HL-60 (cell line): ENCODE data around the gene DNAH8.

Experiments
- DNase-seq, 2 experiments: peaks; one replicate each; pipeline ENCODE4 v3.0.0-alpha.2; 2010 to 2020; ENCODE audit warnings: low read depth in 1 of 2, low spot score in 1 of 2
- H3K27ac ChIP-seq: fragments of 250-450 bp; sonication (Bioruptor Pico); replicated peaks from 2 replicates; pipeline ENCODE4 v1.5.1; 2020; ENCODE audit warnings: mild to moderate bottlenecking, moderate library complexity
- H3K27me3 ChIP-seq: fragments of 250-450 bp; sonication (Bioruptor Pico); 2 replicates; pipeline ENCODE4 v1.5.1; 2021; ENCODE audit warnings: mild to moderate bottlenecking, moderate library complexity; ENCODE audit not compliant: insufficient read depth, poor library complexity, severe bottlenecking
- H3K4me3 ChIP-seq: replicated peaks from 2 replicates; pipeline ENCODE4 v1.5.1; 2011; ENCODE audit warnings: mild to moderate bottlenecking, control low read depth, low read length; ENCODE audit not compliant: insufficient read depth
- GABPA ChIP-seq: IDR thresholded peaks from 2 replicates; pipeline ENCODE4 v1.6.1; 2012; ENCODE audit warnings: low read depth
- POLR2AphosphoS5 ChIP-seq: IDR thresholded peaks from 2 replicates; pipeline ENCODE4 v1.6.1; 2012; ENCODE audit warnings: low read depth
- SPI1 ChIP-seq: IDR thresholded peaks from 2 replicates; pipeline ENCODE4 v1.6.1; 2012; ENCODE audit warnings: low read depth, mild to moderate bottlenecking, borderline replicate concordance
- TF ChIP-seq, protein P1 (sequence below): IDR thresholded peaks from 2 replicates; pipeline ENCODE4 v1.6.1; 2012; ENCODE audit warnings: low read depth; ENCODE audit not compliant: insufficient replicate concordance
- TF ChIP-seq, protein P2 (sequence below): IDR thresholded peaks from one replicate; pipeline ENCODE4 v1.5.1; 2011; ENCODE audit warnings: low read length, control low read depth, inconsistent platforms; ENCODE audit not compliant: insufficient read depth

The DNAH8 gene

DNA sequence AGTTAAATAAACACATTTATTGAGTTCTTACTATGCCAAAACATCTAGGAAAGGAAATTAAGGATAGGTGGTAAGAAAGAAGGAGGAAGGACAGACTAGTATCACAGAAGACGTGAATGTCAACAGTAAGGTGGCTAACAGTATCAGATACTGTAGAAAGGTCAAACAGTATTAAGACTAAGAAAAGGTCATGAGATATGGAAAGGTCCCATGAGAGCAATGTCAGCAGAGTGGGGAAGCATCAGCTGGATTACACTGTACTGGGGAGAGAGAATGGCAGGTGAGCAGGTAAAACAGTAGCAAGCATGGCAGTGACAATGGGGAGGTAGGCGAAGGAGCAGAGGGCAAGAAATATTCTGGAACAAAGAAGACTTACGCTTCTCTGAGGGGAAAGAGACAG is 30.2 kb upstream of the DNAH8 start:
- H3K4me3 ChIP-seq, result no peak overlapping the region
- no peak for DNase-seq
- no peak for TF ChIP-seq SPI1
- no peak for TF ChIP-seq GABPA
- no peak for TF ChIP-seq POLR2AphosphoS5
- TF ChIP-seq, protein P1, sequence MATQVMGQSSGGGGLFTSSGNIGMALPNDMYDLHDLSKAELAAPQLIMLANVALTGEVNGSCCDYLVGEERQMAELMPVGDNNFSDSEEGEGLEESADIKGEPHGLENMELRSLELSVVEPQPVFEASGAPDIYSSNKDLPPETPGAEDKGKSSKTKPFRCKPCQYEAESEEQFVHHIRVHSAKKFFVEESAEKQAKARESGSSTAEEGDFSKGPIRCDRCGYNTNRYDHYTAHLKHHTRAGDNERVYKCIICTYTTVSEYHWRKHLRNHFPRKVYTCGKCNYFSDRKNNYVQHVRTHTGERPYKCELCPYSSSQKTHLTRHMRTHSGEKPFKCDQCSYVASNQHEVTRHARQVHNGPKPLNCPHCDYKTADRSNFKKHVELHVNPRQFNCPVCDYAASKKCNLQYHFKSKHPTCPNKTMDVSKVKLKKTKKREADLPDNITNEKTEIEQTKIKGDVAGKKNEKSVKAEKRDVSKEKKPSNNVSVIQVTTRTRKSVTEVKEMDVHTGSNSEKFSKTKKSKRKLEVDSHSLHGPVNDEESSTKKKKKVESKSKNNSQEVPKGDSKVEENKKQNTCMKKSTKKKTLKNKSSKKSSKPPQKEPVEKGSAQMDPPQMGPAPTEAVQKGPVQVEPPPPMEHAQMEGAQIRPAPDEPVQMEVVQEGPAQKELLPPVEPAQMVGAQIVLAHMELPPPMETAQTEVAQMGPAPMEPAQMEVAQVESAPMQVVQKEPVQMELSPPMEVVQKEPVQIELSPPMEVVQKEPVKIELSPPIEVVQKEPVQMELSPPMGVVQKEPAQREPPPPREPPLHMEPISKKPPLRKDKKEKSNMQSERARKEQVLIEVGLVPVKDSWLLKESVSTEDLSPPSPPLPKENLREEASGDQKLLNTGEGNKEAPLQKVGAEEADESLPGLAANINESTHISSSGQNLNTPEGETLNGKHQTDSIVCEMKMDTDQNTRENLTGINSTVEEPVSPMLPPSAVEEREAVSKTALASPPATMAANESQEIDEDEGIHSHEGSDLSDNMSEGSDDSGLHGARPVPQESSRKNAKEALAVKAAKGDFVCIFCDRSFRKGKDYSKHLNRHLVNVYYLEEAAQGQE, result no peak
- TF ChIP-seq, protein P2, sequence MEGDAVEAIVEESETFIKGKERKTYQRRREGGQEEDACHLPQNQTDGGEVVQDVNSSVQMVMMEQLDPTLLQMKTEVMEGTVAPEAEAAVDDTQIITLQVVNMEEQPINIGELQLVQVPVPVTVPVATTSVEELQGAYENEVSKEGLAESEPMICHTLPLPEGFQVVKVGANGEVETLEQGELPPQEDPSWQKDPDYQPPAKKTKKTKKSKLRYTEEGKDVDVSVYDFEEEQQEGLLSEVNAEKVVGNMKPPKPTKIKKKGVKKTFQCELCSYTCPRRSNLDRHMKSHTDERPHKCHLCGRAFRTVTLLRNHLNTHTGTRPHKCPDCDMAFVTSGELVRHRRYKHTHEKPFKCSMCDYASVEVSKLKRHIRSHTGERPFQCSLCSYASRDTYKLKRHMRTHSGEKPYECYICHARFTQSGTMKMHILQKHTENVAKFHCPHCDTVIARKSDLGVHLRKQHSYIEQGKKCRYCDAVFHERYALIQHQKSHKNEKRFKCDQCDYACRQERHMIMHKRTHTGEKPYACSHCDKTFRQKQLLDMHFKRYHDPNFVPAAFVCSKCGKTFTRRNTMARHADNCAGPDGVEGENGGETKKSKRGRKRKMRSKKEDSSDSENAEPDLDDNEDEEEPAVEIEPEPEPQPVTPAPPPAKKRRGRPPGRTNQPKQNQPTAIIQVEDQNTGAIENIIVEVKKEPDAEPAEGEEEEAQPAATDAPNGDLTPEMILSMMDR, result no peak
- no peaks in the 10 kb centered on the region for H3K27me3 ChIP-seq
- no peak overlapping the region for H3K27ac ChIP-seq

- no peak for TF ChIP-seq SPI1
- no peak for TF ChIP-seq GABPA
- TF ChIP-seq, protein P1, result no peak
- TF ChIP-seq, protein P2, result no peak
- DNase-seq, result no peak
Measured at GRCh38 chr6:38686270-38687042, 28.7 kb upstream of the DNAH8 start.

DNA sequence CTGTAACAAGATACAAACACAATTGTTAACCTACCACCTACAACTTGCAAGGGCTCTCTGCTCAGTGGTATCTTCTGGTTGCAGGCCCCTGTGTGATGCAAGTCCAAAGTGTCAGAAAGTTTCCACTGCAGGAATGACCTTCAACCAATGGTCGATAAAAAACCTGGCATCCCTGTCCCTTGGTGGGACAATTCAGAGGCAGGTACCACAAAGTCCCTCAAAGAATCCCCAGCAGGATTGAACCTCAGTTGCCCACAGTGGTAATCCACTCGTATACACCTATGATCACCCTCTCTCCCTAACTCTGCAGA is 28.1 kb upstream of the DNAH8 start:
- no peak for DNase-seq
- no peak for TF ChIP-seq GABPA
- no peak for TF ChIP-seq POLR2AphosphoS5
- TF ChIP-seq SPI1, result no peak
- TF ChIP-seq, protein P2, result no peak
- TF ChIP-seq, protein P1, result no peak
- Histone ChIP-seq H3K4me3 (no peak overlapping the region), H3K27me3 (no peaks in the 10 kb centered on the region), H3K27ac (no peak overlapping the region)

More at GRCh38 chr6:38686270-38687042, 28.7 kb upstream of the DNAH8 start:
- Histone ChIP-seq H3K27me3 (no peaks in the 10 kb centered on the region), H3K4me3 (no peak overlapping the region), H3K27ac (no peak overlapping the region)
